ENCODE measurements around the gene GRPEL1. TPM values are rescaled to one million over a fixed set of nuclear protein-coding genes. Genes with fewer than 3 reads are reported as not detected.

GRPEL1 gene
- total RNA-seq, 1 experiment from 2014 or later = 30.7 TPM

- Histone ChIP-seq H3K36me3 (replicated peaks; ENCODE audit: control insufficient read depth, insufficient read depth, low read length) (peaks cover 5% of the 10 kb centered on the region), H3K4me3 (ENCODE audit: insufficient read depth, low read depth, low read length) (no peak overlapping the region), H3K27me3 (ENCODE audit: control insufficient read depth, insufficient read depth, low read length) (no peaks in the 10 kb centered on the region)
- no peak for DNase-seq
Measured at GRCh38 chr4:7023486-7023885, 44.4 kb downstream of the GRPEL1 start.

DNA sequence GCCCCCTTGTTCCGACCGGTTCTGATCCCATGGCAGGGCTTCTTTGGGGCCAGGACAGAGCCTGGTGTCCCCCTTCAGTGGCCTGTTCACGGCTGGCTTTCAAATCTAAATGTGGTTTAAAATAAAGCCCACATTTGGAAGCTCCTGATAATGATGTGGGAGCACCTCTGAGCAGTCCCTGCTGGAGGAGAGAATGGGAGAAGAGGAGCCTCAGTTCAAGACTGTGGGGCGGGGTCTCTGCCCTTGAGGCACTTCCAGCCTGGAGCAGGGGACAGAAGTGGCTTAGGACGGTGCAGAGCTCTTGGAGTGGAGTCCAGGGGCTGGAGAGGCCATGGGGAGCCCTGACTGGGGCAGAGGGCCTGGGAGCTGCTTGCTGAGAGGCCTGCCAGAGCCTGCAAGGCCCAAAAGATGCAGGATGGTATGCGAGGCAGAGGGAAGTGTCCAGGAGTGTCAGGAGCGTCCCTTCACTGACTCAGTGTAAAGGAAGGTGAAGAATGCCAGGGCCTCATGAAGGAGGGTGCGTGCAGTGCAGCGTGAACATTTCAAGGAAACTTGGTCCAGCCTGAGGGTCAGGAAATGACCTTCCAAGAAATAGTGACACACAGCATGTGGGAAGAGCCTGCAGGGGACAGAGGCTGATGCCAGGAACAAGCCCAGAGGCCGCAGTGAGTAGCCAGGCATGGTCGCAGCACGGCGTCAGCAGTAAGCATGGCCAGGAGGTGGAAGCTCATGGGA lies 45.8 kb downstream of the GRPEL1 start:
- Histone ChIP-seq H3K4me3 (ENCODE audit: insufficient read depth, low read depth, low read length) (no peak overlapping the region), H3K27me3 (ENCODE audit: control insufficient read depth, insufficient read depth, low read length) (no peaks in the 10 kb centered on the region), H3K36me3 (replicated peaks; ENCODE audit: control insufficient read depth, insufficient read depth, low read length) (peaks cover 3% of the 10 kb centered on the region)
- DNase-seq = no peak

DNA sequence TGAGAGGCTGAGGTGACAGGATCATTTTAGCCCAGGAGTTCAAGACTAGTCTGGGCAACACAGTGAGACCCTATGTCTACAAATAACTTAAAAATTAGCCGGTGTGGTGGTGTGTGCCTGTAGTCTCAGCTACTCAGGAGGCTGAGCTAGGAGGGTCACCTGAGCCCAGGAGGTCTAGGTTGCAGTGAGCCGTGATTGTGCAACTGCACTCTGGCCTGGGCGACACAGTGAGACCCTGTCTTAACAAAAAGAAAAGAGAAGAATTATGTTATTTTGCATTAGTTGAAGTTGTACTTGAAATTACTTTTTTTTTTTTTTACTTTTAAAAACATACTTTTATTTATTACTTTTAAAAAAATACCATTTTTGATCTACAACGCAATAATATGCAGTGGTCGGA lies 46.5 kb downstream of the GRPEL1 start:
- Histone ChIP-seq H3K4me3 (ENCODE audit: insufficient read depth, low read depth, low read length) (no peak overlapping the region), H3K27me3 (ENCODE audit: control insufficient read depth, insufficient read depth, low read length) (no peaks in the 10 kb centered on the region), H3K36me3 (replicated peaks; ENCODE audit: control insufficient read depth, insufficient read depth, low read length) (peaks cover 3% of the 10 kb centered on the region)
- no peak for DNase-seq

- Histone ChIP-seq H3K27me3 (ENCODE audit: control insufficient read depth, insufficient read depth, low read length) (no peaks in the 10 kb centered on the region), H3K4me3 (ENCODE audit: insufficient read depth, low read depth, low read length) (no peak overlapping the region), H3K36me3 (replicated peaks; ENCODE audit: control insufficient read depth, insufficient read depth, low read length) (peaks cover 3% of the 10 kb centered on the region)
- DNase-seq = no peak
Measured at GRCh38 chr4:7020856-7021255, 47.0 kb downstream of the GRPEL1 start.

- peak; percentile 81 for DNase-seq
- Histone ChIP-seq H3K27me3 (ENCODE audit: control insufficient read depth, insufficient read depth, low read length) (no peaks in the 10 kb centered on the region), H3K36me3 (replicated peaks; ENCODE audit: control insufficient read depth, insufficient read depth, low read length) (peaks cover 6% of the 10 kb centered on the region), H3K4me3 (ENCODE audit: insufficient read depth, low read depth, low read length) (no peak overlapping the region)
Measured at GRCh38 chr4:7020290-7020689, 47.6 kb downstream of the GRPEL1 start.

DNA sequence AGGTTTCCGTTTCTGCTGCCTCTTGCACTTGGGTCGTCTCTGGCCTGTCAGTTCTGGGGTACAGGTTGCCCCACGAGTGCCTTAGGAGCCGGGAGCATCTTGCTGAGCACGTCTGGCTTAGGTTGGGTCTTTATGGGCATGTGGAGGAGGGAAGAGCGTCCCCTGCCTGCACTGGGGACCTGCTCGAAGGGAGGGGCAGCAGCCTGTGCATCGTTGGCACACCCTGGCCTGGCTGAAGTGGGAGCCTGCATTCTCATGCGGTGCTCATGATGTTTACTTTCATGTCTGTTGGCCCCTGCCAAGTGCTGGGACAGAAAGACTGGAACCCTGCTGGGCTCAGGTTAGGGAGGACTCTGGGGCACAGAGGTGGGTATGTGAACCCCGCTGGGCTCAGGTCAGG lies 48.5 kb downstream of the GRPEL1 start:
- Histone ChIP-seq H3K27me3 (ENCODE audit: control insufficient read depth, insufficient read depth, low read length) (no peaks in the 10 kb centered on the region), H3K4me3 (ENCODE audit: insufficient read depth, low read depth, low read length) (no peak overlapping the region), H3K36me3 (replicated peaks; ENCODE audit: control insufficient read depth, insufficient read depth, low read length) (peaks cover 9% of the 10 kb centered on the region)
- no peak for DNase-seq

GRCh38 chr4:7018281-7018680 lies 49.6 kb downstream of the GRPEL1 start:
- DNase-seq = no peak
- no peaks in the 10 kb centered on the region for H3K27me3 ChIP-seq (ENCODE audit: control insufficient read depth, insufficient read depth, low read length)
- H3K4me3 ChIP-seq (ENCODE audit: insufficient read depth, low read depth, low read length) = no peak overlapping the region
- peaks cover 10% of the 10 kb centered on the region for H3K36me3 ChIP-seq (replicated peaks; ENCODE audit: control insufficient read depth, insufficient read depth, low read length)

- H3K27me3 ChIP-seq (ENCODE audit: control insufficient read depth, insufficient read depth, low read length) = no peaks in the 10 kb centered on the region
- no peak overlapping the region for H3K4me3 ChIP-seq (ENCODE audit: insufficient read depth, low read depth, low read length)
- H3K36me3 ChIP-seq (replicated peaks; ENCODE audit: control insufficient read depth, insufficient read depth, low read length) = peaks cover 14% of the 10 kb centered on the region
- no peak for DNase-seq
Measured at GRCh38 chr4:7017446-7018048, 50.3 kb downstream of the GRPEL1 start.

GRCh38 chr4:7016512-7016911 lies 51.4 kb downstream of the GRPEL1 start:
- DNase-seq = no peak
- Histone ChIP-seq H3K4me3 (ENCODE audit: insufficient read depth, low read depth, low read length) (no peak overlapping the region), H3K36me3 (replicated peaks; ENCODE audit: control insufficient read depth, insufficient read depth, low read length) (peaks cover 15% of the 10 kb centered on the region), H3K27me3 (ENCODE audit: control insufficient read depth, insufficient read depth, low read length) (no peaks in the 10 kb centered on the region)

GRCh38 chr4:7016086-7016485 lies 51.8 kb downstream of the GRPEL1 start:
- no peak for DNase-seq
- Histone ChIP-seq H3K36me3 (replicated peaks; ENCODE audit: control insufficient read depth, insufficient read depth, low read length) (peaks cover 16% of the 10 kb centered on the region), H3K27me3 (ENCODE audit: control insufficient read depth, insufficient read depth, low read length) (no peaks in the 10 kb centered on the region), H3K4me3 (ENCODE audit: insufficient read depth, low read depth, low read length) (no peak overlapping the region)

- Histone ChIP-seq H3K27me3 (ENCODE audit: control insufficient read depth, insufficient read depth, low read length) (no peaks in the 10 kb centered on the region), H3K4me3 (ENCODE audit: insufficient read depth, low read depth, low read length) (no peak overlapping the region), H3K36me3 (replicated peaks; ENCODE audit: control insufficient read depth, insufficient read depth, low read length) (peaks cover 17% of the 10 kb centered on the region)
- DNase-seq = no peak
Measured at GRCh38 chr4:7015383-7016035, 52.4 kb downstream of the GRPEL1 start.

GRCh38 chr4:7014815-7015214 lies 53.0 kb downstream of the GRPEL1 start:
- no peak overlapping the region for H3K4me3 ChIP-seq (ENCODE audit: insufficient read depth, low read depth, low read length)
- H3K27me3 ChIP-seq (ENCODE audit: control insufficient read depth, insufficient read depth, low read length) = no peaks in the 10 kb centered on the region
- H3K36me3 ChIP-seq (replicated peaks; ENCODE audit: control insufficient read depth, insufficient read depth, low read length) = peaks cover 18% of the 10 kb centered on the region
- no peak for DNase-seq

DNA sequence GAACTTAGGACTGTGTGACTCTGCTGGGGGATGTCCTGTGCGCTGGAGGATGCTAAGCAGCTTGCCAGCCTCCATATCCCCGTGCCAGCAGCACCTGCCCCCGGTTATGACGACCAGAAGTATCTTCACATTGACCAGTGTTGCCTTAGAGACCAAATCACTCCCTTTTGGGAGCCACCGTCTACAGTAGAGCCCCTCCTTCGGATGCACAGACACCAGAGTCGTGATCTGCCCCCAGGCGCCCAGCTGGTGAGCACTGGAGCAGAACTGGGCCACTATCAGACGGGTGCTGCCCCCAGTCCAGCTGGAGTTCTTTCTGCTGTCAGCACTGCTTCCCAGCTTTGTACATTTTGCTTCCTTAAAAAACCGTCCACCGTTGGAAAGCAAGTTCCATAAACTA lies 54.7 kb downstream of the GRPEL1 start:
- DNase-seq = no peak
- Histone ChIP-seq H3K27me3 (ENCODE audit: control insufficient read depth, insufficient read depth, low read length) (no peaks in the 10 kb centered on the region), H3K36me3 (replicated peaks; ENCODE audit: control insufficient read depth, insufficient read depth, low read length) (peaks cover 21% of the 10 kb centered on the region), H3K4me3 (ENCODE audit: insufficient read depth, low read depth, low read length) (no peak overlapping the region)

DNA sequence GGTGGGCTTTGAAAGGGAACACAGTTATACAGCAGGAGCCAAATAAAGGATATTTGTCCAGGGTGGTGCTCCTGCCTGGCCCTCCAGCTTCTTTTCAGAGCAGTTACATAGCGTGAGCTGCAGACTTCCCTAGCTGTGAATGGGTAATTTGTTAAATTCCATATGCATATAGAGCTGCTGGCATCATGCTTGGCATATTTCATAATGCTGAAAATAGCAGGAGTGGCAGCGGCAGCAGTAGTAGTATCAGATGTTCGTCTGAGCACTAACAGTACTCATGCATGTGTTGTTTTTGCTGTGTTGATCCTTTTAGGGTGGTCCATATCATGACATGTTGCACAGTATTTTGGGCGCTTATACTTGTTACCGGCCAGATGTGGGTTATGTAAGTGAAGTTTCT lies 58.3 kb downstream of the GRPEL1 start:
- Histone ChIP-seq H3K27me3 (ENCODE audit: control insufficient read depth, insufficient read depth, low read length) (no peaks in the 10 kb centered on the region), H3K4me3 (ENCODE audit: insufficient read depth, low read depth, low read length) (no peak overlapping the region), H3K36me3 (replicated peaks; ENCODE audit: control insufficient read depth, insufficient read depth, low read length) (peaks cover 15% of the 10 kb centered on the region)
- no peak for DNase-seq

Data from H7 (cell line).